LNCaP clone FGC (cell line): ENCODE data around the gene MOB1B.

Experiments
- DNase-seq: peaks from one replicate; pipeline ENCODE4 v3.0.0-alpha.2; 2011; ENCODE audit warnings: low read depth
- H3K4me3 ChIP-seq: 2 replicates; pipeline ENCODE4 v1.5.1; 2011; ENCODE audit warnings: mild to moderate bottlenecking, low read depth, low read length, control low read depth
- TF ChIP-seq, protein P1 (sequence below): IDR thresholded peaks from 2 replicates; pipeline ENCODE4 v1.5.1; 2012; ENCODE audit warnings: mild to moderate bottlenecking; ENCODE audit not compliant: control insufficient read depth, insufficient read depth; ENCODE audit errors: extremely low read depth

The MOB1B gene

GRCh38 chr4:70908993-70909556, 6.9 kb downstream of the MOB1B start:
- TF ChIP-seq, protein P1, sequence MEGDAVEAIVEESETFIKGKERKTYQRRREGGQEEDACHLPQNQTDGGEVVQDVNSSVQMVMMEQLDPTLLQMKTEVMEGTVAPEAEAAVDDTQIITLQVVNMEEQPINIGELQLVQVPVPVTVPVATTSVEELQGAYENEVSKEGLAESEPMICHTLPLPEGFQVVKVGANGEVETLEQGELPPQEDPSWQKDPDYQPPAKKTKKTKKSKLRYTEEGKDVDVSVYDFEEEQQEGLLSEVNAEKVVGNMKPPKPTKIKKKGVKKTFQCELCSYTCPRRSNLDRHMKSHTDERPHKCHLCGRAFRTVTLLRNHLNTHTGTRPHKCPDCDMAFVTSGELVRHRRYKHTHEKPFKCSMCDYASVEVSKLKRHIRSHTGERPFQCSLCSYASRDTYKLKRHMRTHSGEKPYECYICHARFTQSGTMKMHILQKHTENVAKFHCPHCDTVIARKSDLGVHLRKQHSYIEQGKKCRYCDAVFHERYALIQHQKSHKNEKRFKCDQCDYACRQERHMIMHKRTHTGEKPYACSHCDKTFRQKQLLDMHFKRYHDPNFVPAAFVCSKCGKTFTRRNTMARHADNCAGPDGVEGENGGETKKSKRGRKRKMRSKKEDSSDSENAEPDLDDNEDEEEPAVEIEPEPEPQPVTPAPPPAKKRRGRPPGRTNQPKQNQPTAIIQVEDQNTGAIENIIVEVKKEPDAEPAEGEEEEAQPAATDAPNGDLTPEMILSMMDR: no peak
- no peak overlapping the region for H3K4me3 ChIP-seq
- DNase-seq: no peak

DNA sequence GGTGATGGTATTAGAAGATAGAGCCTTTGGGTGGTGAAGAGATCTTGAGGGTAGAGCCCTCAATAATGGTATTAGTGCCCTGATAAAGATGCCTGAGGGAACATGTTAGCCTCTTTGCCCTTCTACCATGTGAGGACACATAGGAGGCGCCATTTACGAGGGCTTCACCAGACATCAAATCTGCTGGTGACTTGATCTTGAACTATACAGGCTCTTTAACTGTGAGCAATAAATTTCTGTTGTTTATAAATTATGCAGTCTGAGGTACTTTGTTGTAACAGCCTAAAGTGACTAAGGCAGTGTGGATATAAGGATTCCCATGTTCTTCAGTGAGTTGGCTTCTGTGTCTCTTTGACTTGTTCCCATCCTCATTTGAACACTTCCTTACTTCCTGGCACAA, 11.8 kb downstream of the MOB1B start:
- TF ChIP-seq, protein P1: no peak
- DNase-seq: no peak
- H3K4me3 ChIP-seq: no peak overlapping the region

GRCh38 chr4:70914631-70915030, 12.5 kb downstream of the MOB1B start:
- H3K4me3 ChIP-seq: no peak overlapping the region
- TF ChIP-seq, protein P1: no peak

GRCh38 chr4:70915036-70915815, 13.1 kb downstream of the MOB1B start:
- H3K4me3 ChIP-seq: no peak overlapping the region
- TF ChIP-seq, protein P1: no peak
- DNase-seq: no peak

More at GRCh38 chr4:70914631-70915030, 12.5 kb downstream of the MOB1B start:
- DNase-seq: no peak

GRCh38 chr4:70915874-70916559, 13.8 kb downstream of the MOB1B start:
- no peak overlapping the region for H3K4me3 ChIP-seq
- DNase-seq: no peak
- TF ChIP-seq, protein P1: no peak

DNA sequence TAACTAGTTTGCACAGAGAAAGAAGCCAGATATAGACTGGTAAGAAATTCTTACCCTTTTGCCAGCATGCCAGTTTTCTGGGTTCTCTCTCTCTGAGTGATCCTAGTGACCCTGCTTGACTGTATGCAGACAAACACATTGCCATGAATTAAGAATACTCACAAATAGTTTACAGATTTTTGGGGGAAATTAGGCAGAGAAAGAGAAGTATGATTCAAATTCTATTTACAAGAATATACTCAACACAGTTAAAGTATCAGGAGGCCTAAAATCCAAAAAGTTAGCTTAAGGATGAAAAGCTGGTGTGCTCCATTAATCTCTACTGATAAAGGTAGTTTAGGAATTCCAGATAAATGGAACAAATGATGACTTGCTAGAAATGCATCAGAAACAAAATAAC, 18.4 kb downstream of the MOB1B start:
- TF ChIP-seq, protein P1: no peak
- H3K4me3 ChIP-seq: no peak overlapping the region

DNA sequence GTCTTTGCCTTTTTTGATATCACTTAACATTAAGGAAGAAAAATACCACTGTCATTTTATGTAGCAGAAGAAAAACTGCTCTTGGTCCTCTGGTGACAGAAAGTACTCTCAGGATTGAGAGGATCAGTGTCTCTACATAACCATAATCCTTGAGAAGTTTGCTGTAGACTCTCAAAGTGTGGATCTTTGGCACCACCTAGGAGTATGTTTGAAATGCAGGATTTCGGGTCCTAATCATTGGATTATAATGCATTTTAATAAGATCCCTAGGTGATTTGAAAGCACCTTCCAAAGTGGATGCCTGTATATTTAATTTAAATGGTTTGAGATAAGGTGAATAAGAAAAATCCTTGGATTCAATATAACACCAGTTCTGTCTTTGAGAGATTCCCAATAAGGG, 23.2 kb downstream of the MOB1B start:
- H3K4me3 ChIP-seq: no peak overlapping the region
- TF ChIP-seq, protein P1: no peak
- no peak for DNase-seq

More for the DNA sequence above, 18.4 kb downstream of the MOB1B start:
- DNase-seq: no peak
